Measurements from ENCODE around the gene SHB.

- TF ChIP-seq CTCF (conservative IDR thresholded peaks at IDR 0.05 in 1 of 2, IDR thresholded peaks at IDR 0.05 in 1 of 2; ENCODE audit: low read depth in 1 of 2, low read length in 2 of 2) (no peak), EZH2 (IDR thresholded peaks at IDR 0.05; ENCODE audit: low read length, missing control alignments) (no peak)
Measured at GRCh38 chr9:37923796-37924427, 145.1 kb downstream of the SHB start.
